Stimulated activated CD4-positive, alpha-beta T cell treated with anti-CD3 and anti-CD28 coated beads, Interleukin-15, amount 100 ng/mL, for 24 hours (primary cell): ENCODE results near the gene CES2.

Source experiments
- DNase-seq: peaks from one replicate; pipeline ENCODE4 v3.0.0-alpha.2; 2020

CES2 gene

DNA sequence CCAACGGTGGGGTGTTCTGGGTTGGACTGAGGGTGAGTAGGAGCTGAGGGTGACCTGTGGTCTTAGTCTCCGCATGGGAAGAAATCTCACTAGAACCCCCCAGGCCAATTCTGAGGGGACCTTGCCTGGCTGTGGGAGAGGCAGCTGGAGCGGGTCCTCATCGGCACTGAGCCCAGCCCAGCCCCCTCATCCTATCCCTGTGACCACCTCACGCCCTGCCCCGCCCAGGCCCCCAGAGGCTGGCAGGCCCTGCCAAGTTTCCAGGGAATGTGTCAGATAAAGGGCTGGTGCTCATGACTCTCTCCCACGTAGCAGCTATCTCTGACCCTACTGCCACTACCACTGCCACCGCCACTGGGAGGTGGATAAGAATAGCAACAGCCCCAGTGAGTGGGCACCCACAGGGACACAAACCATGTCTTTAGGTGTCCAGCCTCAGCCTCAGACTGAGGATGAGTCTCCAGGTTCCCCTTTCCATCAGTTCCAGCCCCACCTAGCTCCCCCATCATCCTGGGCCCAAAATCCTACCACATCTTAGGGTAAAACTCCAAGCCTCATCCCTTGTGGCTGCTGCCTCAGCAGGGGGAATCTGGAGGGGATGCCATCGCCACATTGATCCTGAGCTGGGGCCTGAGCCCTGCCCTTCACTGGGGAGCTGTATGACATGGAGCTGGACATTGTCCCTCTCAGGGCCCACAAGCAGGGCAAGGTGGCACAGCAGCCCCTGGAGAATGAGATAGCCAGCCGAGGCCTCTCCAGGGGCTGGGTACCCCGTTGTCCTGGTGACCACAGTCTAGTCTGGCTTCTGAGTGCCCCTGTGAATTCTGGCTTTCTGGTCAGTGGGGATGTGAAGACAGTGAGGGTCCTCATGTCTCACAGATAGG lies 31.5 kb upstream of the CES2 start:
- no peak for DNase-seq

DNA sequence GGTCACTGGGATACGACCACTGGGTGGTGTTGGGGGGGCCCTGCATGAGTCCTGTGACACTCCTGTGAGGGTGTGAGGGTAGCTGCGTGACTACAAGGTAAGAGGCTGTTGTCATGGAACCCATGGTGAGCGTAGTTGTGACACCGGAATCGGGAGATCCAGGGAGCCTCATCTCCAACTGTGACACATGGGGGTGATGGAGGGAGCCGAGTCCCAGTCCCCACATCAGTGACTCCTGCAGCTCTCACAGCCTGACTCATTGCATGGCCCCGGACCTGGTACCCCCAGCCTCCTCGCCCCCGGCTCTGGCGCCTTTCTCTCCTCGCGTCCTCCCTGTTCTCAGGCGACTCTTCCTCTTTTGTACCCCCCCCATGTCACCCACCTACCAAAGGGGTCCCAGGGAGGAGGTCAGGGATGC lies 30.9 kb upstream of the CES2 start:
- no peak for DNase-seq

DNA sequence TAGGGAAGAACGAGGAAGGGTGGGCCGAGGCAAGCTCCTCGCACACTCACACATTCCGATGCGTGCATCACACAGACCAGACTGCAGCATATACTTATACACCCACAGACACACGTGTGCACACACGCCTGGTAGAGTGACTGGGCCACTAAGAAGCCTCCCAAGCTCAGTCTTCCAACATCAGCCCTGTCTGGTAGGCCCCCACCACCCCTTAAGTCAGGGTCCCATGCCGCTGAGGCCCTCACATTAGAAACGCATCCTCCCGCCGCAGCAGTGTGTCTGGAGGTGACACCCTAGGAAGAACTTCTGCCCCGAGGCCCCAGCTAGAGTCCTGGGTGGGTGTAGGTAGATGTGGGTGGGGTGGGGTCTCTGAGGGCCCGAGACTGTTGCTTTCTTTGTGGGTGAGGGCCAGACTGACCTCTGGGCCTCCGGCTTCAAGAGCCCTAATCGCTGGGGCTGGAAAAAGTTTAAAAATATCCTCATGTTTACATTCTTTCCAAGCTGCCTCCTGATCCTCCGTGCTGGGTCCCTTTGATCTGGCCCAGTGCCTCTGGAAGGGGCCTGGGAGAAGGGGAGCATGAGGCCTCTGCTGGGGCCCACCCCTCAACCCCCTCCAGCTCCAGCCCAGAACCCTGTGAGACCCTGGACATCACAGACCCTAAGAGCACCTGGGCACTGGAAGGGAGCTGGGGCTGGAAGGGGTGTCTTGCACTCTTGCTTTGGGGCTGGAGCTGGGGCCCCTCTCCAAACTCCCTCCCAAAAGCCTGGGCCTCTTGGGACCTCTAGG lies 30.3 kb upstream of the CES2 start:
- no peak for DNase-seq

DNA sequence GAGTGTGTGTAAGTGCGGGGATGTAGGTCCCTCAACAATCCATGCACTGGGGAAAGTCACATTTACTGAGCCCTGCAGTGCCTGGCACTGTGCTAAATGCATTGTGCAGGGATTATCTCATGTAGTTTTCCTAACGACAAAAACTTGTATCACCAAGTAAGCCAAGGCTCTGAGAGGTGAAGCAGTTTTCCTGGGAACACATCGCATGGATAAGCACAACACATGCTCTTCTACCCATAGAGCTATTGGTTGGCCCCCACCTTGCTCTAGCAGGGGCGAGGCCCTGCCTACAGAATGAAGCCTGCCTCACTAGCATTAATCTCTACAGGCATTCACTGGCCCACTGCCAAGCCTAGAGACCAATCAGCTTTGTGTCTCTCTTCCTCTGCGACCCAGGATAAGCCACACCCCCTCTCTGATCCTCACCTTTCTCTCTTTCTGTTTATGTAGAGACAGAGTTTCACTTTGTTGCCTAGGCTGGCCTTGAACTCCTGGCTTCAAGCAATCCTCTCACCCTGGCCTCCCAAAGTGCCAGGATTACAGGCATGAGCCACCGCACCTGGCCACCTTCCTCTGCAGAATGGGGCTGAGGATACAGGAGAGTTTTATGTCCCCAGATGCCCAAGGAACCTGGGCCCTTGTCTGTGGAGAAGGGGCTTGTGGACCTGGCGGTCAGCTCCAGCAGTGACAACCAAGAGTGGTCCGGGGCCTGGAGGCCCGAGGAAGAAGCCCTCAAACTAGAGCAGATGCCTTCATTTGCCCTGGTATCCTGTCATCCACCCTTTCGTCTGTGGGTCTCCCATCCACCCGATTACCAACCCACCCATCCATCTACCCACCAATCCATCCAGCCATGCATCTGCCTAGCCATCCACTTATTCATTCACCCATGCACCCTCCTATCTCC lies 29.4 kb upstream of the CES2 start:
- peak; percentile 60 for DNase-seq

DNA sequence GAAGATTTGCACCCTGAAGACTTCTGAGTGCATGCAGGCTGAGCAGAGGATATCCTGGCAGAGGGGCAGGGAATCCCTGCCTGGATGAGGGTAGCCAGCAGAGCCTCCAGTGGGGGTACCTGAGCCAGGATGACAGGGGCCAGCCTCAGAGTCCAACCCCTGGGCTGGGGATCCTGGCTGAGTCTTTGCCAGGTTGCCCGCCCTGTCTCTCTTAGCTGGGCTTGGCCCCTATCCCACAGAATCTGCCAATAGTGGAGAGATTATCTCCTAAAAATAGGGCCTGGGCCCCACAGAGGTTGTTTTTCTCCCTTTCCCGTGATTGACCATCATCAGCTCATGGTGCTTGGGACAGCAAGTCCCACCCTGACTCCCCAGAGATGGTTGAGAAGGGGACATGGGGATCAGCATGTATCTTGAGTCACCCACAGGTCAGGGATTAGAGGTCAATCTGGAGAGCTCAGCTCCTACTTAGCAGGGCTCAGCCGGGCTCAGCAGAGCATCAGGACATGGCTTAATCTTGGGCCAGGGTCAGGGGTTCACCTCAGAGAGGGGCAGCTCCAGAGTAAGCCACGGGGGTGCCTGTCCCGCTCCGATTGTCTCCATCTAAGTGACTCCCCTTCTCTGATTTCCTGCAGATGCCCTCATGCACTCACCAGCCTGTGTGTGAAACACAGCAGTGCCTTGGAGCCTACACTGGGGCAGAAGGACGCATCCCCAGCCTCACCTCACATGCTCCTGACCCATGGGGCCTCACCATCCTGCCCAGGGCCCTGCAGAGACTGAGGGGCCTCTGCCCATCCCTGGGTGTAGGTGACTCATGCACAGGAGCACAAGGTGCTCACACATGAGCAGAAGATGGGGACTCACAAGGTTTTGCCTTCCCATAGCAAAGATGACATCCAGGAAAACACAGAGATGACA lies 28.1 kb upstream of the CES2 start:
- DNase-seq: no peak

DNA sequence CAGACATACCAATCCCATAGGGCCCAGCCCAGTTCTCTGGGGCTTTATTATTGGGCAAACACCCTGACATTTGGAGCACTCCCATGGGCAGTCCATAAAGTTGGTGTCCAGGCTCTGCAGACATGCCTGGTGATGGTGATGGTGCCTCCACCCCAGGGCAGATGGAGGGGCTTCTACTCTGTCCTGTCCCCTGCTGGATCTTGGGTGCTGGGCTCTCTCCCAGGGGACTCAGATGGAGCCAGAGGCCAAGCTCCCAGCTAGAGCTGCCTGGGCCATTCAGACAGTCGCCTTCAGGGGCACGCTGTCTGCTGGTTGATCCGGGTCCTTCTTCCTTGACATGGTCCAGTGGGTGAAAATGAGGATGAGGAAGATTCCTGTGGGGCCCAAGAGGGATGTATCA lies 27.2 kb upstream of the CES2 start:
- DNase-seq: no peak

DNA sequence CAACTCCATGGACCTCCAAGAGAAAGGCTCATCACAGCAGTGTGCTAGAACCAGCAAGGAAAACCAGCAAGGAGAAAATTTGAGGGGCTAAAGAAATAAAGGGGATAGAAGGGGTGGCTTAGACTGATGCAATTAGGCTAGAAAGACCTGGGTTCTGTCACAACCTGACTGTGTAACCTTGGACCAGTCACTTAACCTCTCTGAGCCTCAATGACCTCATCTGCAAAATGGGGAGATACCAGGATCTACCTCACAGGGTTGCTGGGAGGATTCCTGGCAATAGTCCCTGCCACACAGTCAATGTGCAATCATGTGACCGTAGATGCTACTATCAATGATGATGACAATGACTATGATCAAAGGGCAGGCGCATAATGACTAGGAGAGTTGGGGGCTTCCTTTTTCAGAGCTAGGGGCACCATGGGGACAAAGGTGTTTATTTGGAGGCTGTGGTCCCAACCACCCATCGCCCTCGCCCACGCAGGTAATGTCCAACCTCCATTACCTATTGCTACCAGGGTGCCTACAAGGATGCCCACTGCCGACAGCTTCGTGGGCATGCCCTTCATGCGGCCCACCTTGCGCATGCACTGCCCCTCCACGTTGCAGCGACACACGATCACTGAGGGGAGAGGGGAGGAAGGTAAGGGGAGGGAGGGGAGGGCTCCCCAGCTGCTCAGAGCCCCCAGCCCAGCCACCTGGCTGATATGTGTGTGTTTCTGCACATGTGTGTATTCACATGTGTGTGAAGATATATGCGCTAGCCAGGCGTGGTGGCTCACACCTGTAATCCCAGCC lies 26.4 kb upstream of the CES2 start:
- DNase-seq: no peak

DNA sequence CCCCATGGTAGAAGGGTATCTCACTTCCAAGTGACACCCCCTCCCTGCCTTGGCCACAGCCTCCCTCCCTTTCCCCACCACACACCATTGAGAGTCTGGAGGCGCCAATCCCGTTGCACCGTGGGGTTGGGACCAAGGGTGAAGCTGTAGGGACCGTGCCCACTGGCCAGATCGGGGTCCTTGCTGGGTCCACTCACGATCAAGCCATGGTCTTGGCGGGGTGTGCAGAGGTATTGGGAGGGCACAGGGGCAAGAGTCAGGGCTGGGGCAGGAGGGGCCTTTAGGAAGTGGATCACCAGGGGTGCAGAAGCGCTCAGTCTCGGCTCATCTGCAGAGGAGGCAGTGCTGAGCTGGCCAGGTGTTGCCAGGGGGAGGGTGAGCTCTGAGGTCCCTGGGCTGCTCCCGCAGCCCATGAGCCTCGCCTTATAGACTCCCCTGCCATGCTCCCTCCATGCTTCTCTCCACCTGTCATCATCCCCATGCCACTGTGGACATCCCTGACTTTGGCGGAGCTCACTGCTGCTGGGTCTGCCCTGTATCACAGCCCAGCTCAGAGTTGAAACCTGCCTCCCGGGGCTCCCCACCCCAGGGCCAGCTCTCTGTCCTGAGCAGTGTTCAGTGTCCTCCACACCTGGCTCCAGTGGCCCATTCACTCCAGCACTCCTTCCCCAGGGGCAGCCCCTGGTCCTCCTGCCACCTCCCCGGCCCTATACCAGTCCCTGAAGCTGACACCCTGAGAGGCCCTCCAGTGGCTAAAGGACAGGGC lies 25.0 kb upstream of the CES2 start:
- no peak for DNase-seq

DNA sequence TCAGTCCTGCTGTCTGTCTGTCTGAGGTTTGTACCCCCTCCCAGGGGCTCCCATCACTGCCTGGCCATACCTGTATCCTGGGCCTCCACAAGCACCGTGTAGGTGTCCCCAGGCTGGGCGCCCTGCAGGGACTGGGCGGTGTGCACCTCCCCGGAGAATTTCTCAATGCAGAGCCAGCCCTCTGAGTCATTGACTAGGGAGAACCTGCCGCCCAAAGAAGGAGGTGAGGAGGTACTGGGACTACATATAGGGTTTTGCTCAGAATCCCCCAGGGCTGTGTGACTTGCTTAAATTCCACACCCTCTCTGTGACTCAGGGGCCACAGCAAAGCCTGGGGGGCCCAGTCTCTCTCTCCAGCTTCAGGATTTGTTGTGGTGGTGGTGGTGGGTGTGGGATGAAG lies 24.2 kb upstream of the CES2 start:
- no peak for DNase-seq

DNA sequence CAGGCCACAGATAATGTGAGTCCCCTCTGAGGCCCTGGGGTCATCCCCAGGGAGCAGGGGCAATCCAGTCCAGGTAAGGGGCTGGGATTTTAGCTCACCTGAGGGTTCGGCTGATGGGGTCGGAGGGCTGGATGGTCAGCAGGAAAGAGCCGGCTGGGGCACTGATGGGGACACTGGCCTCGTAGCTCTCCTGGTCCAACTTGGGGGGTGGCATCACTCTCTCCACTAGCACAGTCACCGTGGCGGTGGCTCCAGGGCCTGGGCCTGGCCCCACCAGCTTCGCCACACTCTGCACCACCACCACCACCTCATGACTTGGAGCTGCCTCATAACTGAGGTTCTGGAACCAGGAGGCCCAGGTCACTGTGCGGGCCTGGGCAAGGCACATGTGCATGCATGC lies 23.5 kb upstream of the CES2 start:
- DNase-seq: no peak

DNA sequence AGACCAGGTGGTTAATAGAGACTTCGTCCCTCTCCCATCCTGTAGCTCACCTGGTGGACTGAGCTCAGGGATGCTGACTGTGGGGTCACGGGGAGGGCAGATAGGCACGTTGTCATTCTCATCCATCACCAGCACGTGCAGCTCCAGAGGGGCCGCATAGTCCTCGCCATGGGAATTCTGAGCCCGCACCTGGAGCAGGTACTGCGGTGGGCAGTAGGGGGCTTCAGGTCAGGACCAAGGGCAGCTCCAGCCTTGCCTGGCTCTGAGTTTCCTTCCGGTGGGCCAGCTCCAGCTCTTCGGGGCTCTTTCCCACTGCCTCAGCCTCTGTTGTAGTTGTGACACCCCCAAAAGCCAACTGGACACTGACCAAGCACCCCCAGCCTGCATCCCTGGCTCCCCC lies 22.2 kb upstream of the CES2 start:
- no peak for DNase-seq

DNA sequence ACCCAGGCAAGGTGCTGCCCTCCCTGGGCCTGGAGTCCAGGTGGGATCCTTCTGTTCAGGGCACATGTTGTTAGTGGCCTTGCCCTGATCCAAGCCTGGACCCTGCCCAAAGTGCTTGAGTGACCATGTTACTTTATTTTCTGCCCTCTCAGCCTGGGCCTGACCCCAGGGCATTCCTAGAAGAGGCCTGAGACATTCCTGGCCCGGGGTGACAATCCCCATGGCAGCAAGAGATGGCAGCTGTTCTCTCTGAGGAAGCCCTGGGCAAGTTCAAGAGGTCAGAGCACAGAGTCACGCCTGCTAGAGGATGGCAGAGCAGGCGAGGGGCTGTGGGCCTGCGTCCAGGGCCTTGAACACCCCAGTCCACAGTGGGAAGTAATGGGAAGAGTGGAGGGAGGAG lies 21.6 kb upstream of the CES2 start:
- no peak for DNase-seq

DNA sequence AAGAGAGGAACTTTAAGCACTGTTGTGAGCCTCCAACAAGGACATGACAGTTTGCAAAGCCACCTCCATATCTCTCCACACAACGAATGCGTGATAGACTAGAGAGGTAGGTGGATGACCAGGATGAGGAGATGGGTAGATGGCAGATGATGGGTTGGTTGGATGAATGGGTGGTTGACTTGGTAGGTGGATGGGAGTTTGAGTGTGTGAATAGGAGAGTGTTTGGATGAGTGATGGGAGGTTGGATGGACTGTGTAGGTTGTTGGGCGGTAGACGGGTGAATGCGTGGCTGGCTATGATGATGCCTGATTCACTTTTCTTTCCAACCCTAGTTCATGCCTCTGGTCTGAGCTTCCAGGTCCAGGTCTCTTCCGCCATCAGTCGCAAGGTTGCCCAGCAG lies 20.8 kb upstream of the CES2 start:
- no peak for DNase-seq

DNA sequence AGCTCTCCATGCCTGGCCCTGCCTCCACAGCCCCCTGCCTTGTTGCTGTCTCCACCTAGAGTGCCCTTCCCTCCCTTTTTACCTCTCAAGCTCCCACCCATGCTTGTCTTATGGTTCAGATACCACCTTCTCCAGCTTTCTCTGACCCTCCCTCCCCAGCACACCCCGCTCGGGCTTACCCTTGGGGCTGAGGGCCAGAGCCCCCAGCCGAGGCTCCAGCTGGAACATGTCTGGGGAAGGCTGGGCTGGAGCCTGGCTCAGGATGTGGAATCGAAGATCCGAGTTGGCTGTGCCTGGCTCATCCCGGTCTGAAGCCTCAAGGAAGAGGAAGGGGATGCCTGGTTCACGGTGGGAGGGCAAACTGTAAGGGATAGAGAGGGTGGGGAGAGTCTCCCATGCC lies 20.3 kb upstream of the CES2 start:
- no peak for DNase-seq

DNA sequence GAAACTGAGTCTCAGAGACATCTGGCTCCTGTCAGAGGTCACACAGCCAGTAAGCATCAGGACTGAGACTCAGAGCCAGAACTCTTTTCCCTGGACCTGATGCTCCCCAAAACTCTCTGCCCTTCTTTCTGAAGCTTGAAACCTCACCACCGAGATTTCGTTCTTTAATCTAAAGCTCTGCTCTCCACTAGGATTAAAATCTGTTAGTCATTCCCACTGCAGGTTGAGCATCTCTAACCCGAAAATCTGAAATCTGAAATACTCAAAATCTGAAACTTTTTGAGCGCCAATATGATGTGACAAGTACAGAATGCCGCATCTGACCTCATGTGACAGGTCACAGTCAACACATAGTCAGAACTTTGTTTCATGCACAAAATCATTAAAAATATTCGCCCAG lies 18.8 kb upstream of the CES2 start:
- DNase-seq: no peak

DNA sequence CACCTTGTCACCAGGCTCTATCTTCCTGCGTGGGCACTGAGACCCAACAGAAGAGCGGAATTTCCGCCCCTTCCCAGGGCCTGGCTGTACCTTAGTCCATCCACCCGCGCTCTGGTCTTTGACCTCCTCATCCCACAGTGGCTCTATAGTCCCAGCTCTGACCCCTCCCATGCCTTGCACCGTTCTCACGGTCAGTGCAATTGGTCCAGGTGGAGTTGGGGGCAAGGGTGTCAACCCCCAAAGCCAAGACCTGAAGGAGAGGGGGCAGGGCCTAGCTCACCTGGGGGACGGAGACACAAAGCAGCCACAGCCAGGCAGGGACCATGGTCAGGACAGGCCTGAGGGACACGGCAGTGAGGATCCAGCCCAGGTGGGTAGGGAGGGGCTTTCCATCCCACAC lies 17.6 kb upstream of the CES2 start:
- DNase-seq: no peak

DNA sequence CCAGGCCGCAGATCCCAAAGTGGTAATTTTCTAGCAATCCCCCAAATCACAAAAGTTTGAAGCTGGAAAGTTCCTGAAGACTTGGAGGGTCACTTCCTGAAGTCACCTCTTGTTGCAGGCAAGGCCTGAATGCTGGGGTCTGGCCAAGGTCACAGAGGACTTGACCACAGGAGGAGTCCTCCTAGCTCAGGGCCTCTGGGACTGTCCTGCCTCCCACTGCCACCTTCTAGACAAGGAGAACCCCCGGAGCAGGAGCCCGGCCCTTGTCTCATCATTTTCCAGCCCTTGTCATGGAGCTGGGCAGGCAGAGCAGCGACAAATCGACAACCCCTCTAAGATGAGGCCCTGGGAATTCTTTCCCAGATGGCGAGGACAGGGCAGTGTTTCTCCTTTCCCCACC lies 17.0 kb upstream of the CES2 start:
- no peak for DNase-seq

DNA sequence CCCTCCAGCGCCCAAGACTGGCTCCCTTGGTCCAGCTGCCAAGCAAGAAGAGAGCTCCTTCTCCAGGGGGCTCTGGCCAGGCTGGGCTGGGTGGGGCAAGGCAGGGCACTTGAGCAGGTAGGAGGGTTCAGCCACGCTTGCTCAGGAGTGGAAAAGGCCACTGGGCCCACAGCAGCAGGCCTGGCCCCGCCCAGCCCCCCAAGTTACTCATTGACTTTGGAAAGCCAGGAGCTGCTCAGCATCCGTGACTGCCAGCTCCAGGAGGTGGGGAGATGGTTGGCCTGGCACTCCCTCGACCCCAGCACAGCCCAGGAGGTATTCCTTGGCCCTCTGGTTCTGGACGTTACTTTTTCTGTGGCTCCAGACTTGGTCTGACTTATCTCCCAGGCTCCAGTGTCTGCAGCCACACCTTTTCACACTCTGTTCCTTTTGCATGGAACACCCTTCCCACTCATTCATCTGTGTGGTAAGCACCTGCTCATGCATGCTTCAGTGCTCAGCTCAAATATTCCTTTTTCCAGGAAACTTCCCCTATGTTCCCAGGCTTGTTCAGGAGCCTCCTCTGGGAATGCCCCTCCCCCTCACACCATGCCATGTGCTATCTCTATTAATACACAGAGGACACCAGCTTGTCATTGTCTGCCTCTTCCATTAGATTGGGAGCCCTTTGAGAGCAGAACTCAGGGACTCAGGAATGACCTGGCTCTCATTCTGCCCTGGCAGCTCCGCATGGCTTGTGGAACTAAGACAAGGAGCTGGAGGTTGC lies 16.3 kb upstream of the CES2 start, which contains the start of gene CDH16:
Gene CDH16 (minus strand): TSS at position 83 of the 766 bp plus-strand sequence. CDS start 820 bp downstream, outside the sequence.
- DNase-seq: no peak

DNA sequence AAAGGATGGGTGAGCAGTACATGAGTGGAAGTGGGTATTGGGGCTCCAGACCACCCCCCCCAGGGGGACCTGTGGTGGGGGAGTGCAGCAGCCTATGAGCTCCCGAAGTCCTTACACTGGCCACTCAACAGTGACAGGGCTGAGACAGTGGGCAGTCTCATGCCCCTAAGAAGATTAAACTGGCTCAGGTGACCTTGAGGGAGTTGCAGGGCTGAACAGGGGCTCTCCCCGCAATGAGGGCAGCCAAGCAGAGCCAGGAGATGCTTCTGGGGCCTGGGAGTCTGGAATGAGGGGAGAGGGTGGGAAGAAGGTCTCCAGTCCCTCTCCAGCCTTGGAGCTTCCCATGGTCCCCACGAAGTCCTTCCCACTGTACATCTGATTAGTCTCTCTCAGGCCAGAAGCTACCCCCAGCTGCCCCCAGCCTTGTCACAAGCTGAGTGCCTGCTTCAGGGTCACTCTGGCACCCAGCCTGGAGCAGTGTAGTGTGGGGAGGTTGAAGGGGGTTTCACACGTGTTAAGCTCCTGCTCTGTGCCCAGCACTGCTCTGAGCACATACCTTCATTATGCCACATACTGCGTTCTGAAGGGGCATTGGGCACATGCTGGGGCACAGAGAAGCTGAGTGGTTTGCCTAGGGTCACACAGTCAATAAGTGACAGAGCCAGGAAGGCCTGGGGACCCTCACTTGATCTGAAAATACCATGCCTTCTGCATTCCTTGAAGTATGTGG lies 15.6 kb upstream of the CES2 start:
- no peak for DNase-seq
